RPMI8226 (cell line): ENCODE results near the gene SLC22A4.
A peak's percentile ranks its signal among the peaks of the same experiment; 100 is the strongest.

Experiments
- DNase-seq: peaks from one replicate; pipeline ENCODE4 v3.0.0-alpha.2; 2015

The SLC22A4 gene

GRCh38 chr5:132293992-132294727 is at the start of gene SLC22A4:
Gene SLC22A4, plus strand, starts transcription at chr5:132294394. Its CDS starts 223 bp downstream, at chr5:132294617.
- peak; percentile 87 for DNase-seq

DNA sequence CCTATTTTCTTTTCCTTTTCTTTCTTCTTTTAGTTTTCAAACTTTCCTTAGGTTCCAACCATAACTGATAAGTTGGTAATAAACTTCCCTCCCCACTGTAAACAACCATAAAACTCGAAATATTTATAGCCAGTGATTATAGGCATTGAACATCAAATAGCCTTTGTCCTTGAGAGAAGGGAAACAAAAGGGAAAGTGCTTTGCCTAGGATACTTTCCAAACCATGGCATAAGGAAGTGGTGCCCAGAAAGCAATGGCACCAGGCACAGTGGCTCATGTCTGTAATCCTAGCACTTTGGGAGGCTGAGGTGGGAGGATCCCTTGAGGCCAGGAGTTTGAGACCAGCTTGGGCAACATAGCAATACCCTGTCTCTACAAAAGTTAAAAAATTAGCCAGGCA is 48.6 kb upstream of the SLC22A4 start:
- DNase-seq = no peak

GRCh38 chr5:132246806-132247205 is 47.4 kb upstream of the SLC22A4 start:
- no peak for DNase-seq

- DNase-seq = no peak
Observed at GRCh38 chr5:132250547-132250946, 43.6 kb upstream of the SLC22A4 start.

- DNase-seq = no peak
Observed at GRCh38 chr5:132251220-132251725, 42.9 kb upstream of the SLC22A4 start.

GRCh38 chr5:132253008-132253441 is 41.2 kb upstream of the SLC22A4 start:
- DNase-seq = no peak

GRCh38 chr5:132253452-132254320 is 40.5 kb upstream of the SLC22A4 start:
- no peak for DNase-seq

GRCh38 chr5:132254321-132254977 is 39.7 kb upstream of the SLC22A4 start:
- DNase-seq = no peak

- DNase-seq = no peak
Observed at GRCh38 chr5:132256086-132256782, 38.0 kb upstream of the SLC22A4 start.

DNA sequence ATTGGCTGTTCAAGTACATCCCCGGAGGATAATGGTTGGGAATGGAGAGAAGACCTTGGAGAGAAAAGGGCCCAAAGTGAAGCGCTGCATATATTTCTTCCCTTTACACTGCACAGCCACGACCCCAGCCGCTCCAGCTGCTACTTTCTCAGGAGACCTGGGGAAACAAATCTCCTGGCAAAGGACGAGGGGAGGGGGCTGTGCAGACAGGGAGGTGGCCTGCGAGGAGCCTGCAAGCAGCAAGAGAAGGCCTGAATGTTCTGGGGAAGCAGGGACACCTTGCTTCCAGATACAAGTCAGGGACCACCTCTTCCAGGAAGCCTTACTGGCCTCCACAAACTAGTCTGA is 37.4 kb upstream of the SLC22A4 start:
- DNase-seq = no peak

GRCh38 chr5:132257131-132258101 is 36.8 kb upstream of the SLC22A4 start, which contains the start of gene PDLIM4:
Gene PDLIM4, plus strand, starts transcription at chr5:132257696. Its CDS starts 39 bp downstream, at chr5:132257735.
- DNase-seq = no peak

GRCh38 chr5:132258102-132259068 is 35.8 kb upstream of the SLC22A4 start:
- DNase-seq = no peak

- no peak for DNase-seq
Observed at GRCh38 chr5:132259069-132259851, 34.9 kb upstream of the SLC22A4 start.

- DNase-seq = no peak
Observed at GRCh38 chr5:132260051-132260450, 34.1 kb upstream of the SLC22A4 start.

GRCh38 chr5:132260714-132261551 is 33.3 kb upstream of the SLC22A4 start:
- peak; percentile 88 for DNase-seq

DNA sequence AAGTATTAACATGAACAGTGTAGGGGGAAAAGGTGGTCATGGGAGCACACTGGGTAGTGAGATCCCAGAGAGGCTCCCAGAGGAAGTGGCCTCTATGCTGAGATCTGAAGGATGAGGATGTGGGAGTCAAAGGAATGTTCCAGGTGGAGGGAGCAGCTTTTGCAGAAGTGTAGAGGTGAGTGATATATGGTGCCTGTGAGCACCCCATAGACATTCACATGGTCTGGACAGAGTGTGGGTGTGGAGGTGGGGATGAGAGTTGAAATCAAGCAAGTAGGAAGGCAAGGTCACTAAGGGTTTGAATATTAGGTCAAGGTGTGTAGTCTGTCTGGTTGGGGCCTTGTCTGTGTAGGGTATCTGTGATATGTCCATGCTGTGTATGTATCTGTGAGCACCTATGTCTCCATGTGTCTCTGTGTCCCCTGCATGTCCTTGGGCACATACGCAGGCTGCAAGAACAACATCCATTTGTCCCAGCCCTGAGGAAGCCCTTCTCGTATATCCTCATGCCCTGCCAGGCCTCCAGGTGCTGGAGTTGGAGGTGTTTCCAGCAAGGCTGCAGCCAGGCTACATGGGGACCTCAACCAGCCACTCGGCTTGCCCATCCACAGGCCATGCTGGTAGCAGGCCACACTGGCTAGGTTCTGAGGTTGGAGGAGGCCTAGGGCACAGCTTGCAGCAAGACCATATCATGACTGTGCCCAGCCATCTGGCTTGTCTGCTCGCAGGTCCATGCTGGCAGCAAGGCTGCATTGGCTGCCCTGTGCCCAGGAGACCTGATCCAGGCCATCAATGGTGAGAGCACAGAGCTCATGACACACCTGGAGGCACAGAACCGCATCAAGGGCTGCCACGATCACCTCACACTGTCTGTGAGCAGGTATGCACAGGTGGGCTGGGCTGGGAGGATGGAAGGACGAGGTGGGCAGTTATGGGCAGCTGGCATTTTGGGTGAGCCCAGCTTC is 32.0 kb upstream of the SLC22A4 start:
- DNase-seq = no peak
